Measurements from ENCODE around the gene TLCD3B.

Gene TLCD3B

GRCh38 chr16:30003670-30004423 lies 27.2 kb downstream of the TLCD3B start:
- DNase-seq: no peak

- DNase-seq: no peak
Observed at GRCh38 chr16:30002614-30003346, 28.3 kb downstream of the TLCD3B start.

GRCh38 chr16:30000735-30001631 lies 30.1 kb downstream of the TLCD3B start:
- DNase-seq: no peak

- DNase-seq: no peak
Observed at GRCh38 chr16:29999605-30000004, 31.5 kb downstream of the TLCD3B start.

- no peak for DNase-seq
Observed at GRCh38 chr16:29996766-29997250, 34.3 kb downstream of the TLCD3B start.

- peak; percentile 100 for DNase-seq
Observed at GRCh38 chr16:29995911-29996765, 34.9 kb downstream of the TLCD3B start, which contains the start of gene INO80E. Gene INO80E, plus strand, starts transcription at chr16:29996241. Its CDS starts 70 bp downstream, at chr16:29996311.

GRCh38 chr16:29995324-29995910 lies 35.7 kb downstream of the TLCD3B start, which contains the start of gene HIRIP3:
Gene HIRIP3, minus strand, starts transcription at chr16:29995617. Its CDS starts 12 bp downstream, at chr16:29995605.
- peak; percentile 88 for DNase-seq

GRCh38 chr16:29994600-29995323 lies 36.3 kb downstream of the TLCD3B start:
- peak; percentile 78 for DNase-seq

GRCh38 chr16:29993903-29994599 lies 37.0 kb downstream of the TLCD3B start:
- no peak for DNase-seq

GRCh38 chr16:29993191-29993902 lies 37.7 kb downstream of the TLCD3B start:
- no peak for DNase-seq

GRCh38 chr16:29992344-29992967 lies 38.6 kb downstream of the TLCD3B start:
- DNase-seq: no peak

- DNase-seq: no peak
Observed at GRCh38 chr16:29991571-29991904, 39.5 kb downstream of the TLCD3B start.

- no peak for DNase-seq
Observed at GRCh38 chr16:29990883-29991570, 40.0 kb downstream of the TLCD3B start.

GRCh38 chr16:29990034-29990433 lies 41.0 kb downstream of the TLCD3B start:
- no peak for DNase-seq

GRCh38 chr16:29989111-29989858 lies 41.8 kb downstream of the TLCD3B start:
- DNase-seq: no peak

GRCh38 chr16:29988346-29989075 lies 42.6 kb downstream of the TLCD3B start:
- no peak for DNase-seq
